ENCODE results near the gene TDRD9.
"Not testable (repeated sequence)": the region's sequence is repeated elsewhere in the genome, so short reads cannot be mapped to it uniquely, and the experiment has no call there.

TDRD9 gene

DNA sequence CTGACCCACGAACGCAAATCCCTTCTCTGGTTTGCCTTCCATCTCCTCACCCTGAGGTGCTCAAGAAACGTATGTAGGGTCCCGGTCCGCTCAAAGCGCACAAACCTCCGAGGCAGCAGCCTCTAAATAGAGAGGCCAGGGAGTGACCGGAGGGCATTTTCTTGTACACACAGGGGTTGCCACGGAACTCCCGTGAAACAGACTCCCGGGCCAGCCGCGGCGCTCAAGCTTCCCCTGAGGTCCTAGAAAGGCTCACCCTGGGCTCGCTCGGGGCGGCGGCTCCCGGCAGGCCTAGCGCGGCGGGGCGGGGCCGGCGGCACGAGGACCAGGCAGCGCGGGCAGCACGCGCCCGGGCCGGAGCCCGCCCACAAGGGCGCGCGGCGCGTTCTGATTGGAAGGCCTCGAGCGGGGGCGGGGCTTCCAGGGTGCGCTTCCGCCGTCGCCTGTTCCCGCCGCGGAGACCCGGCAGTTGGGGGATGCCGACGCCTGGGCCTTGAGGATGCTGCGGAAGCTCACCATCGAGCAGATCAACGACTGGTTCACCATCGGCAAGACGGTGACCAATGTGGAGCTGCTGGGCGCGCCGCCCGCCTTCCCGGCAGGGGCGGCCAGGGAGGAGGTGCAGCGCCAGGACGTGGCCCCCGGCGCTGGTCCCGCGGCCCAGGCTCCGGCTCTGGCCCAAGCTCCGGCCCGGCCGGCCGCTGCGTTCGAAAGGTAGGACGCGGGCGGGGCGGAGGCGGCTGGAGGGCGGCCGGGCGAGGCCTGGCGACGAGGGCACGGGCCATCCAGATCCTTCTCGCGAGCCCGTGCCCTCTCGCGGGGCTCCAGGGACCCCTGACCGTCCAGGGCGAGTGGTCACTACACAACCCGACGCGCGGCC, at the start of gene TDRD9:
TSS of gene TDRD9 (plus strand) at position 446 of the 880 bp plus-strand sequence. CDS start at position 500, 54 bp downstream.
- DNase-seq: no peak

DNA sequence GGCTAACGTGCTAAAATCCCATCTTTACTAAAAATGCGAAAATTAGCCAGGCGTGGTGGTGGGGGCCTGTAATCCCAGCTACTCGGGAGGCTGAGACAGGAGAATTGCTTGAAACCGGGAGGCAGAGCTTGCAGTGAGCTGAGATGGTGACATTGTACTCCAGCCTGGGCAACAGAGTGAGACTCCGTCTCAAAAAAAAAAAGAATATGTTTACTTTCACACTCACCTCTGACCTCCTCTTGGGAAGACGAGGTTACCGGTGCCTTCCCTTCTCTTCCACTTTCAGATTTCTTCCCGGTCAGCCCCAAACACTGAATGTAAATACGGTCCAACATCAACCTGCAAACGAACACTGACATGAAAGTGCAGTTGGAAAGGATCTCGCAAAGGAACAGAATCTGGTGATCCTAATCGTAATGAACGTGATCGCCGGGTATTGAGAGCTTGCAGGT, 49.1 kb upstream of the TDRD9 start:
- DNase-seq: no peak

DNA sequence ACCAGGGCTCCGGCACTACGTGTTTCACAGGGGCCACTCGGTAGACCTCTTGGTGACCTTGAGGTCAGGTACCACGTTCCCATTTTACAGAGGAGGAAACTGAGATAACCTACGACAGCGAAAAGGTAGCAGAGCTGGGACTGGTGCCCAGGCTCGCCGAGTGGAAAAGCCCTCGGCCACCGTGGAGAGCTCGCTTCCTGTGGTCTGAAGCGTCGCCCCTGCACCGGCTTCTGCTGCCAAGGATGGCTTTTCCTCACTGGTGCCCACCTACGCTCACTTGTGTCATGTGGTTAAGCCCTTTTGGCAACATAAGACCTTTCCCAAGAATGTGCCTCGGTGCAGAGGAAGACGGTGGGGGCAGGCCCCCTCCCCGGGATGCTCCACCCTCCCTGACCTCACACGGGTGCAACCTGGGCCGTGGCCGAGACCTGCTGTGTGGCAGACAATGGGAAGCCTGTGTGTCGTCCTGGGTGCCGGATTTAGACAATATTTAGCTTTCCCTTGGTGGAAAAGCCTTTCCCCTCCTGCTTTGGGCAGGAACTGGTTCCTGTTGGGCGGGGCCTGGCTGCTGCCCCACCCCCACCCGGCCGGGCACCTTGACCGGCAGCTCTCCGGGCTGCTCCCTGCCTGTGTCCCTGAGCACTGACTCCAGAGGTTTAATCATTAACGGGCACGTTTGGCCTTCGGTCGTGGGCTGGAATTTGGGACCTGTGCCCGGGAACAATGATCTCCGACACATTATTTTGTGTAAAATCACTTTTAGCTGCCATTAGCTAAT, 48.5 kb upstream of the TDRD9 start:
- DNase-seq: no peak

DNA sequence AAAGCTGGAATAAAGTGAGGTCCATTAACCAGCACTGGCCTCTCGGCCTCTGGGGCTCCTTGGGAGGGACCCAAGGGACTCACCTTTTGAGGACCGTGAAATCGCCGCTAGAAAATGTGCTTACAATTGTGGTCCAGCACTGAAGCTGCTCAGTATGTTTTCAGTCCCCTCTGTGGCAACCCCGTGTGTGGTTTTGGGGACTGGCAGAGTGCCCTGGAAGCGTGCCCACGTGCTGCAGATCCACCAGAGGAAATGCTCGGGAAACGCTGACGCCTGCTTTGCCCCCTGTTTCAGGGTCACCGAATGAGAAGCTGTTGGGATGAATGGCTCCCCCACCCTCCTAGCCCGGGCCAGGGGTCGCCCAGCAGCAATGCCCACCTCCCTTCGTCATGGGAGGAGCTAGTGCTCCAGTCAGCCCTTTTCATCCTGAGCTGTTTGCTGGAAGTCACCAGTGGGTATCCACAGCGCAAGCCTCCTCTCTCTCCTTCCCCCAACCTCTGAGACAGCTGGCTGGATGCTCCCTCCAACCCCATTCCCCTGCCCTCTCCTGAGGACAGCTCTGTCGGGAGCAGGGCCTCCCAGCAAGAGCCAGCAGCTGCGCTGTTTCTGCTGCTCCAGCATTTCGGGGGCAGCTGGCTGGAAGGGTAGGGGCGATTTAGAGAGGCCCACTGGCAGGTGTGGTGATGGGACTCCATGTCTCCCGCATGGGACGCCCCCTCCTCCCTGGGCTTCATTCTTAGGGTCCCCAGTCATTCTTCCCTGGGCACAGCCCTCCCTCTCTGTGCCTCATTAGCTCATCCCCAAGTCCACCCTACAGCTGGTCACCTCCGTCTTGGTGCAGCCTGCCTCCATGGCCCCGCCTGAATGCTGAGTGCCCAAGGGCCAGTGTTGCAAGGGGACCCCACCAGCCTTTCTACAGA, 47.6 kb upstream of the TDRD9 start:
- peak; percentile 94 for DNase-seq

DNA sequence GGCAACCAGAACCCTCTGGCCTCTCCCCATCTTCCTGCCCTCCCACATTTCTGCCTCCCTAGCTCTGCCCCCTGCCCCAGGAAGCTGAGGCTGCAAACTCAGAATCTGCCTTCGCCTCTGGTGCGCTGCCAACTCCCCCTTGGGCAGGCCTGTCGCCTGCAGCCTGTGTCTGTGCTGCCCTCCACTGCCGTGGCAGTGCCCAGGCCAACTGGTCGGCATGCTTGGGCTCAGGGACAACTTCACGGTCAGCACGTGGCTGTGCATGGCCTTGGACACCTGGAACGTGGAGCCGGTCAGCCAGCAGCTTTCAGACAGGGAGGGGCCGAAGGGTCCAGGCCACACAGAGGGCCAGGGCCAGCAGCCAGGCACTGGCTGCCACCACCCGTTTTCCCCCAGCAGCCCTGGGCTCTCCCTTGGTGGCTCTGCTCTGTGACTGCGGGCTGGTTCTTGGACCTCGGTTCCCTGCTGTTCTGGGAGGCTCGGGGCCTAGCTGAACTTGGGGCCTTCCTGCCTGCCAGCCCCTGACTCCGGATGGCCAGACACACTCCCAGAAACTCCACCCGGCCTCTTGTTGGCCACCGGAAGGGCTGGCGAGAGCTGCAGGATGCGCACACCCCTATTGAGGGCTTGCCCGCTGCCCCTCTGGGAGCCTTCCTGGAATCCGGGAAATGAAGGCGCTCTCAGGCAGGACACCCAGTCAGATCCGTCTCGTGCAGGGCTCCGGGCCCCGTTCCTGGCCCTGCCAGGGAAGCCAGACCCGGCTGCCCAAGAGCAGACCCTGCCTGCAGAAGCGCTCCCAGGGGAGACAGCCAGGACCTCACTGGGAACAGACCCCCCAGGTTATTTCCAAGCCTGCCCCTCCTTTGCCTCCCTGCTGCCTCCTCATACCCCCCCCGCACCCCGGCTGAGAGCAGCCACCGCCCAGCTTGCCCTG, 46.7 kb upstream of the TDRD9 start:
- peak; percentile 36 for DNase-seq

DNA sequence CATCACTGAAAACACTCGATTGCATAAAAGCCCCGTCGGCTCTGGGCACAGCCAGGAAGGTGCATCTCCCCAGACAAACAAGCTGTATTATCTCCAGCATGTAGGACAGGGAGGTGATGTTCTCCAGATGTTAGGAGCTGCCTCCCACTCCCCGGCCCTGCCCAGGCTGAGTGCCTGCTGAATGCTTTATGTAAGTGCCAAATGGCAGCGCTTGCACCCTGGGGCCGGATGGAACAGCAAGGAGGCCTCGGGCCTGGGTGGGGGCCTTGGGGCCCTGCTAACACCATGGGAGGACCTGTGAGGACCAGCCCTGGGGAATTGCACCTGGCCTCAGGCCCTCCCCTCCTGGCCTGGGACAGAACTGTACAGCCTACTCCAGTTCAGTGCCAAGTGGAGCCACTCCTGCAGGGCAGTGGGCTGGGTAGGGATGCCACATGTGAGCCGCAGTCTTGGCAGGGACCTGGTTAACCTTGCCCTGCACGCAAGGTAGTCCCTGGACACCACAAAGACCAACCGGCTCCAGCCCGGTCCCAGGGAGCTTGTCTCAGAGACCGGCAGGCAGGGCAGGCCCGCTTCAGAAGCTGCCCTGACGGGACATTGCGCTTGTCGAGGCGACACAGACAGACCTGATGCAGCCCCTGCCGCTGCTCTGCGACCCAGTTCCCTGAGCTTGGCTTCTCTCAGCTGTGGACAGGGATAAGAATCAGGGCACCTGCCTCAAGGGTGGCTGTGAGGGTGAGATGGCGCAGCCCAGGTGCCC, 45.6 kb upstream of the TDRD9 start:
- no peak for DNase-seq

GRCh38 chr14:103883263-103883523, 45.1 kb upstream of the TDRD9 start:
- no peak for DNase-seq

- DNase-seq: no peak
Measured at GRCh38 chr14:103884854-103885253, 43.4 kb upstream of the TDRD9 start.

DNA sequence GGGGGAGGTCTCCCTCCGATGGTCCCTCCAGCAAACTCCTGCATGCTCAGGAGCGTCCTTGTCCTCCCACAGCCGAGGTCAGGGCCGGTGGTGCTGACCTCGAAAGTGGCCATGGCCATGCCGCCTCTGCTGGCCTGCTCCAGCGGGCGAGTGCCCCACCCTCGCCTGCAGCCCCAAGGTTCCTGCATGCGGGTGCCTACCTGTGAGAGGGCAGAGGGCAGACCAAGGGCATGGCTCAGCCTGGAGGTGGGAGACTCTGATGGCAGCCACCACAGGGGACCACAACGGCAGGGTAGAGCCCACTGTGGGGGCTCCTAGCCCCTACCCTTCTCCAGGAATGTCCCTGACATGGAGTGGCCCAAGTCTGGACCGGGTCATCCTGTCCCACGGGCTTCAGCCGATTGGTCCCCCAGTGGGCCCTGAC, 42.7 kb upstream of the TDRD9 start:
- DNase-seq: no peak

GRCh38 chr14:103886304-103887169, 41.7 kb upstream of the TDRD9 start:
- no peak for DNase-seq

GRCh38 chr14:103887170-103887501, 41.1 kb upstream of the TDRD9 start:
- no peak for DNase-seq

DNA sequence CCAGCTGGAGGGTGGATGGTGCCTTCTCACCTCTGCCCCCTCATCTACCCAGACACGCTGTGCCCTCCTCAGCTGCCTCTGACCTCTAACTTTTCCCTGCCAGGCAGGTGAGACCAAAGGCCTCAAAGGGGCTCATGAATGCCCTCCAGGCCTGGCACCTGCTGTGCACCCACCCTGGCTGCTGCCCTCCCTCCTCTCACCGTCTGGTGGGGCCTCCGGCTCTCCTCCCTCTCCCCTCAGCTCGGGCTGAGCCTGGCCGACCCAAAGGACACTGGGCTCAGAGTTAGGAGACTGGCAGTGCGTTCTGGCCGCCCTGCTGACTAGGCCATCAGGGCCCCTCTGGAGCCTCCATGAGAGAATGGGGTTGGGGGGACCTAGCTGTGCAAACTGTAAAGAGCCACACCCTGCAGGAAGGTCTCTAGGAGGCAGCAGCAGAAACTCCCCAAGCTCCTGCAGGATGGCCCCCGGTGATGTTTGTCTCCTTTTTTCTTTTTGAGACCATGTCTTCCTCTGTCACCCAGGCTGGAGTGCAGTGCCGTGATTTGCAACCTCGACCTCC, 40.6 kb upstream of the TDRD9 start:
- no peak for DNase-seq

GRCh38 chr14:103889002-103889312, 39.3 kb upstream of the TDRD9 start:
- not testable (repeated sequence) for DNase-seq

DNA sequence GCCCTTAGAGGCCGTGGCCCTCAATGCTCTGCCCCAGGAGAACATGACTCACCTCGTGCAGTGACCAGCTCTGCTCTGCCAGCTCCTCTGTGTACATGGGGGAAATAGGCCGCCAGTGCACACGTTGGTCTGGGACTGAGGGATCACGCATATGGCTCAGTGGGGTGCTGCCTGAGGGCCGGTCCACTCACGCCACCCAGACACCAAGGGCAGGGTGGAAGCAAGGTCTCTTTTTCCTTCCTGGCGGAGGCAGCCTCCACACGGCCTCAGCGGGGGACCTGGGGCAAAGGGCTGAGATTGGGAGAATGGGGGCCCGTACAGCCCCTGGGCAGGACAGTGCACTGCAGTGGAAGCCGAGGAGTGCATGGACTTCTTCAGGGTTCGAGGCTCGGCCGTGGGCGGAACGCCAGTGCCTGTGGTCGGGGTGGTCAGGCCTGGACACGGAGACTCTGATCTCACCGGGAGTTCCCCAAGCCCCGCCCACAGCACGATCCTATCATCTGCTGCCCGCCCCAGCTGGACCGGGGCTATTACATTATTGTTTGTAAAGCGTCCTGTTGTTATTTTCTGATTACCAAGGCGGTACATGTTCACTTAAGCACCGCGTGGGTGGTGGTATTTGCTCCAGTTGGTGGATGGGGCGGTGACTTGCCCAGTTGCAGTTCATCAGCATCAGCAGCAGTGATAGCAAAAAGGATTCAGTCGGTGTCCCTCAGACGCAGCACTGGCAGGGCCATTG, 38.8 kb upstream of the TDRD9 start:
- no peak for DNase-seq

DNA sequence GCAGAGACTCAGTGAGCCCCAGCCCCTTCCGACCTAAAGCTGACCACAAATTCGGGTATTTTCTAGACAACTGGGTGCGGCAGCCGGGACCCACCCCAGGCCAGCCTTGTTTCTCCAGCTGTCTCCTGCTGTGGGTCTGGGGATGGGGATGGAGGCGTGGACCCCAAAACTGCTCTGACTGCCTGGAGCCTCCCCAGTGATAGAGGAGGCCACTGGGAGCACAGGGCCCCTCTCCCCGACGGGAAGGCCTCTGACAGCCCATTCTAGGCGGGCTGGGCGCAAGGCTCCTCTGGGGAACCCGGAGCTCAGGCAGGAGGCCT, 38.2 kb upstream of the TDRD9 start:
- DNase-seq: no peak

- no peak for DNase-seq
Measured at GRCh38 chr14:103890821-103891666, 37.2 kb upstream of the TDRD9 start.

DNA sequence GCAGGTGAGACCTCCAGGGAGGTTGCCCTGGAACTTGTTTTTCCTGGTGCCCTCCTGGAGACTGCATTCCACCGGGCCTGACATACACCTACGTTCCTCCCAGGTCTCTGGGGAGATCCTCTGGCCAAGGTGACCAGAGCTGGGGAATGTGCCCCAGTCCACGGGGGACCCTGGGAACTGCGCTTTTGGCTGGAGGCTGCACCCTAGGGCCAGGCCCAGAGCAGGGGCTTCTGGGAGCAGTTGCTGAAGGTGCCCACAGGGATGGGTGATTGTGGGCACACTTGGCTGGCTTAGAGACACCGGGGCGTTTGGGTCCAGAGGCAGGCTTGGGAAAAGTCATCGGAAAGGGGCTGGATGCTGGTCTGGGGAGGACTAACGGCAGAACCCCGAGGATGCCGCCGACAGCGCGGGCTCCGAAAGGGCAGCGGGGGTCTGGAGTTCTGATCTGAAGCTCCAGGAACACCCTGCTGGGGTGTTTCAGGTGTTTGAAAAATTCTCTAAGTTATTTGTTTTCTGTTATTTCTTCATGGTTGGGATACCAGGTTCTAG, 36.5 kb upstream of the TDRD9 start:
- no peak for DNase-seq

GRCh38 chr14:103892247-103892646, 36.0 kb upstream of the TDRD9 start:
- no peak for DNase-seq
